HL-60 (cell line): ENCODE data around the gene FOXK2.

Source experiments
- DNase-seq, 2 experiments: peaks; one replicate each; pipeline ENCODE4 v3.0.0-alpha.2; 2010 to 2020; ENCODE audit warnings: low read depth in 1 of 2, low spot score in 1 of 2
- H3K27ac ChIP-seq: fragments of 250-450 bp; sonication (Bioruptor Pico); replicated peaks from 2 replicates; pipeline ENCODE4 v1.5.1; 2020; ENCODE audit warnings: mild to moderate bottlenecking, moderate library complexity
- H3K27me3 ChIP-seq: fragments of 250-450 bp; sonication (Bioruptor Pico); 2 replicates; pipeline ENCODE4 v1.5.1; 2021; ENCODE audit warnings: mild to moderate bottlenecking, moderate library complexity; ENCODE audit not compliant: insufficient read depth, poor library complexity, severe bottlenecking
- H3K4me3 ChIP-seq: replicated peaks from 2 replicates; pipeline ENCODE4 v1.5.1; 2011; ENCODE audit warnings: mild to moderate bottlenecking, control low read depth, low read length; ENCODE audit not compliant: insufficient read depth
- GABPA ChIP-seq: IDR thresholded peaks from 2 replicates; pipeline ENCODE4 v1.6.1; 2012; ENCODE audit warnings: low read depth
- POLR2AphosphoS5 ChIP-seq: IDR thresholded peaks from 2 replicates; pipeline ENCODE4 v1.6.1; 2012; ENCODE audit warnings: low read depth
- SPI1 ChIP-seq: IDR thresholded peaks from 2 replicates; pipeline ENCODE4 v1.6.1; 2012; ENCODE audit warnings: low read depth, mild to moderate bottlenecking, borderline replicate concordance
- TF ChIP-seq, protein P1 (sequence below): IDR thresholded peaks from one replicate; pipeline ENCODE4 v1.5.1; 2011; ENCODE audit warnings: low read length, control low read depth, inconsistent platforms; ENCODE audit not compliant: insufficient read depth
- TF ChIP-seq, protein P2 (sequence below): IDR thresholded peaks from 2 replicates; pipeline ENCODE4 v1.6.1; 2012; ENCODE audit warnings: low read depth; ENCODE audit not compliant: insufficient replicate concordance

FOXK2 gene

DNA sequence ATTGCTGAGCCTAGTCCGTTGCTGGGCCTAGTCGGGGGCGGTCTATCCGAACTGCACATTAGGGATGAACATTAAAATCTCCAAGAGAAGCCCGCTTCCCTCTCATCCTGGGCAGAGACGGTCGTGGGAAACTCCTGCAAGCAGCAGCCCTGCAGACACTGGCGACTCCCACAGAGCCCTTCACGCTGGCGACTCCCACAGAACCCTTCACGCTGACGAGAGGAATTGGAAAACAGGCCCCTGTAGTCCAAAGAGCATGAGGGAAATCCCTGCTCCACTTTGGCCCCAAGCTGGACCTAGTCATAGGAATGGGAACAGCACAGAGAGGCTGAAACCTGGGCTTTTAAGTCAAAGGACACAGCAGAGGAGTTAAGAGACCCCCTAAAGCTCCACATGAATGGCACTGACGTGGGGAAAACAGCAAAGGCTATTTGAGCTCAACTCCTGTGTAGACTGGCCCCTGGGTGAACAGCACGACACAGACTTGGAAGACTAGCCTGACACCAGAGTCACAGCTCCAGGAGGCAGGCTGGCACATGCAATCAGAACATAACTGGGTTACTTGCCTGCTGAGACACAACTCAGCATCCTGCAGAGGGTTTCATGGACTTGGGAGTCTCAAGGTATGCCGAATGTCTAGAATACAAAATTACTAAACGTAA, 86.5 kb downstream of the FOXK2 start:
- Histone ChIP-seq H3K27me3 (no peaks in the 10 kb centered on the region), H3K27ac (no peak overlapping the region), H3K4me3 (no peak overlapping the region)
- TF ChIP-seq GABPA (no peak), POLR2AphosphoS5 (no peak), SPI1 (no peak)
- TF ChIP-seq, protein P1, sequence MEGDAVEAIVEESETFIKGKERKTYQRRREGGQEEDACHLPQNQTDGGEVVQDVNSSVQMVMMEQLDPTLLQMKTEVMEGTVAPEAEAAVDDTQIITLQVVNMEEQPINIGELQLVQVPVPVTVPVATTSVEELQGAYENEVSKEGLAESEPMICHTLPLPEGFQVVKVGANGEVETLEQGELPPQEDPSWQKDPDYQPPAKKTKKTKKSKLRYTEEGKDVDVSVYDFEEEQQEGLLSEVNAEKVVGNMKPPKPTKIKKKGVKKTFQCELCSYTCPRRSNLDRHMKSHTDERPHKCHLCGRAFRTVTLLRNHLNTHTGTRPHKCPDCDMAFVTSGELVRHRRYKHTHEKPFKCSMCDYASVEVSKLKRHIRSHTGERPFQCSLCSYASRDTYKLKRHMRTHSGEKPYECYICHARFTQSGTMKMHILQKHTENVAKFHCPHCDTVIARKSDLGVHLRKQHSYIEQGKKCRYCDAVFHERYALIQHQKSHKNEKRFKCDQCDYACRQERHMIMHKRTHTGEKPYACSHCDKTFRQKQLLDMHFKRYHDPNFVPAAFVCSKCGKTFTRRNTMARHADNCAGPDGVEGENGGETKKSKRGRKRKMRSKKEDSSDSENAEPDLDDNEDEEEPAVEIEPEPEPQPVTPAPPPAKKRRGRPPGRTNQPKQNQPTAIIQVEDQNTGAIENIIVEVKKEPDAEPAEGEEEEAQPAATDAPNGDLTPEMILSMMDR, result no peak
- TF ChIP-seq, protein P2, sequence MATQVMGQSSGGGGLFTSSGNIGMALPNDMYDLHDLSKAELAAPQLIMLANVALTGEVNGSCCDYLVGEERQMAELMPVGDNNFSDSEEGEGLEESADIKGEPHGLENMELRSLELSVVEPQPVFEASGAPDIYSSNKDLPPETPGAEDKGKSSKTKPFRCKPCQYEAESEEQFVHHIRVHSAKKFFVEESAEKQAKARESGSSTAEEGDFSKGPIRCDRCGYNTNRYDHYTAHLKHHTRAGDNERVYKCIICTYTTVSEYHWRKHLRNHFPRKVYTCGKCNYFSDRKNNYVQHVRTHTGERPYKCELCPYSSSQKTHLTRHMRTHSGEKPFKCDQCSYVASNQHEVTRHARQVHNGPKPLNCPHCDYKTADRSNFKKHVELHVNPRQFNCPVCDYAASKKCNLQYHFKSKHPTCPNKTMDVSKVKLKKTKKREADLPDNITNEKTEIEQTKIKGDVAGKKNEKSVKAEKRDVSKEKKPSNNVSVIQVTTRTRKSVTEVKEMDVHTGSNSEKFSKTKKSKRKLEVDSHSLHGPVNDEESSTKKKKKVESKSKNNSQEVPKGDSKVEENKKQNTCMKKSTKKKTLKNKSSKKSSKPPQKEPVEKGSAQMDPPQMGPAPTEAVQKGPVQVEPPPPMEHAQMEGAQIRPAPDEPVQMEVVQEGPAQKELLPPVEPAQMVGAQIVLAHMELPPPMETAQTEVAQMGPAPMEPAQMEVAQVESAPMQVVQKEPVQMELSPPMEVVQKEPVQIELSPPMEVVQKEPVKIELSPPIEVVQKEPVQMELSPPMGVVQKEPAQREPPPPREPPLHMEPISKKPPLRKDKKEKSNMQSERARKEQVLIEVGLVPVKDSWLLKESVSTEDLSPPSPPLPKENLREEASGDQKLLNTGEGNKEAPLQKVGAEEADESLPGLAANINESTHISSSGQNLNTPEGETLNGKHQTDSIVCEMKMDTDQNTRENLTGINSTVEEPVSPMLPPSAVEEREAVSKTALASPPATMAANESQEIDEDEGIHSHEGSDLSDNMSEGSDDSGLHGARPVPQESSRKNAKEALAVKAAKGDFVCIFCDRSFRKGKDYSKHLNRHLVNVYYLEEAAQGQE, result no peak
- no peak for DNase-seq

DNA sequence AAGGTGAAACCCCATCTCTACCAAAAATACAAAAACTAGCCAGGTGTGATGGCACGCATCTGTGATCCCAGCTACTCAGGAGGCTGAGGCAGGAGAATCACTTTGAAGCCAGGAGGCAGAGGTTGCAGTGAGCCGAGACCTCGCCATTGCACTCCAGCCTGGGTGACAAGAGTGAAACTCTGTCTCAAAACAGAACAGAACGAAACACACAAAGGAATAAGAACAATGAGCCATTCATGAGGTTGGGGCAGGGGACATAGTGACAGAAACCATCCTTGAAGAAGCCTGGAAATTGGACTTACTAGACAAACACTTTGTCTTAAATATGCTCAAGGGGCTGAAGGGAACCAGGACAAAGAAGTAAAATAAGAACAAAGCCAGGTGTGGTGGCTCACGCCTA, 89.3 kb downstream of the FOXK2 start:
- no peak overlapping the region for H3K27ac ChIP-seq
- H3K27me3 ChIP-seq, result no peaks in the 10 kb centered on the region
- TF ChIP-seq, protein P2, result no peak
- no peak for TF ChIP-seq GABPA
- DNase-seq, result no peak
- no peak overlapping the region for H3K4me3 ChIP-seq

DNA sequence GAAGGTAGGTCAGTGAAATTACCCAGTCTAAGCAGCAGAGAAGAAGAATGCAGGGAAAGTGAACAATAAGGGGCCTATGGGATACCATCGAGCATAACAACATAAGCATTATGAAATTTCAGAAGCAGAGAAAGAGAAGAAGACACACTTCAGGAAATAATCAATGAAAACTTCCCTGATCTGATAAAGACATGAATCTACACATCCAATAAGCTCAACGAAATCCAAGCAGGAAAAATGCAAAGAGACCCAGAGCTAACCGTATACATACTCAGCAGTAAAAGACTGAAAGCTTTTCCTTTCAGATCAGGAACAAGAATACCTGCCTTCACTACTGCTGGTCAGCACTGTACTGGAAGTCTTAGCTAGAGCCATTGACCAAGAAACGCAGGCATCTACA, 90.1 kb downstream of the FOXK2 start:
- Histone ChIP-seq H3K27ac (no peak overlapping the region), H3K27me3 (no peaks in the 10 kb centered on the region), H3K4me3 (no peak overlapping the region)
- TF ChIP-seq, protein P2, result no peak
- TF ChIP-seq GABPA, result no peak
- TF ChIP-seq, protein P1, result no peak
- TF ChIP-seq POLR2AphosphoS5, result no peak
- TF ChIP-seq SPI1, result no peak
- no peak for DNase-seq
